Measurements from ENCODE around the gene PEX5L.
"Not testable (repeated sequence)": the region's sequence is repeated elsewhere in the genome, so short reads cannot be mapped to it uniquely, and the experiment has no call there.

GRCh38 chr3:179782841-179783240 is 253.9 kb downstream of the PEX5L start:
- TF ChIP-seq CTCF, POLR2A (IDR thresholded peaks at IDR 0.05): not testable (repeated sequence)
